Type B pancreatic cell (in vitro differentiated cells): ENCODE measurements around the gene EBF3. TPM values are rescaled to one million over a fixed set of nuclear protein-coding genes. Genes with fewer than 3 reads are reported as not detected.
A peak's percentile ranks its signal among the peaks of the same experiment; 100 is the strongest.

Experiments
- DNase-seq: peaks from one replicate; pipeline ENCODE4 v3.0.0; 2021; ENCODE audit warnings: mixed read lengths; ENCODE audit not compliant: unreplicated experiment; ENCODE audit errors: extremely low spot score
- H3K27ac Mint-ChIP-seq: 2 replicates; pipeline ENCODE4 v1.8.0; 2021; ENCODE audit warnings: mild to moderate bottlenecking, mixed read lengths
- H3K27me3 Mint-ChIP-seq: 2 replicates; pipeline ENCODE4 v1.8.0; 2021; ENCODE audit warnings: mixed read lengths
- H3K36me3 Mint-ChIP-seq: 2 replicates; pipeline ENCODE4 v1.8.0; 2021; ENCODE audit warnings: mixed read lengths
- H3K4me1 Mint-ChIP-seq: one replicate; pipeline ENCODE4 v1.8.0; 2021; ENCODE audit warnings: mixed read lengths; ENCODE audit not compliant: unreplicated experiment
- H3K4me3 Mint-ChIP-seq: 2 replicates; pipeline ENCODE4 v1.8.0; 2021; ENCODE audit warnings: mild to moderate bottlenecking, mixed read lengths
- H3K9me3 Mint-ChIP-seq: 2 replicates; pipeline ENCODE4 v1.8.0; 2021; ENCODE audit warnings: mixed read lengths
- long read RNA-seq: library from polyadenylated mRNA; unstranded; transcript quantifications from one replicate; pipeline ENCODE4 v2.0.0, GENCODE V29; 2020
- total RNA-seq: library from RNA; stranded (reverse); gene quantifications from 2 replicates; pipeline ENCODE4 v1.2.1, GENCODE V29; 2021; ENCODE audit warnings: low replicate concordance
- TF ChIP-seq, protein P1 (sequence below): fragments of 200-600 bp; sonication (generic); conservative IDR thresholded peaks from 2 replicates; pipeline ENCODE4 v1.5.0; 2021; ENCODE audit warnings: antibody characterized with exemption, mild to moderate bottlenecking

Gene EBF3, protein sequence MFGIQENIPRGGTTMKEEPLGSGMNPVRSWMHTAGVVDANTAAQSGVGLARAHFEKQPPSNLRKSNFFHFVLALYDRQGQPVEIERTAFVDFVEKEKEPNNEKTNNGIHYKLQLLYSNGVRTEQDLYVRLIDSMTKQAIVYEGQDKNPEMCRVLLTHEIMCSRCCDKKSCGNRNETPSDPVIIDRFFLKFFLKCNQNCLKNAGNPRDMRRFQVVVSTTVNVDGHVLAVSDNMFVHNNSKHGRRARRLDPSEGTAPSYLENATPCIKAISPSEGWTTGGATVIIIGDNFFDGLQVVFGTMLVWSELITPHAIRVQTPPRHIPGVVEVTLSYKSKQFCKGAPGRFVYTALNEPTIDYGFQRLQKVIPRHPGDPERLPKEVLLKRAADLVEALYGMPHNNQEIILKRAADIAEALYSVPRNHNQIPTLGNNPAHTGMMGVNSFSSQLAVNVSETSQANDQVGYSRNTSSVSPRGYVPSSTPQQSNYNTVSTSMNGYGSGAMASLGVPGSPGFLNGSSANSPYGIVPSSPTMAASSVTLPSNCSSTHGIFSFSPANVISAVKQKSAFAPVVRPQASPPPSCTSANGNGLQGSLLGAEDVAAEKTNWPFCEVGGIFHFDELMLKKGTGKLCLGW
- total RNA-seq: 0.81 and 26.1 TPM in 2 replicates
- long read RNA-seq: 0 reads

DNA sequence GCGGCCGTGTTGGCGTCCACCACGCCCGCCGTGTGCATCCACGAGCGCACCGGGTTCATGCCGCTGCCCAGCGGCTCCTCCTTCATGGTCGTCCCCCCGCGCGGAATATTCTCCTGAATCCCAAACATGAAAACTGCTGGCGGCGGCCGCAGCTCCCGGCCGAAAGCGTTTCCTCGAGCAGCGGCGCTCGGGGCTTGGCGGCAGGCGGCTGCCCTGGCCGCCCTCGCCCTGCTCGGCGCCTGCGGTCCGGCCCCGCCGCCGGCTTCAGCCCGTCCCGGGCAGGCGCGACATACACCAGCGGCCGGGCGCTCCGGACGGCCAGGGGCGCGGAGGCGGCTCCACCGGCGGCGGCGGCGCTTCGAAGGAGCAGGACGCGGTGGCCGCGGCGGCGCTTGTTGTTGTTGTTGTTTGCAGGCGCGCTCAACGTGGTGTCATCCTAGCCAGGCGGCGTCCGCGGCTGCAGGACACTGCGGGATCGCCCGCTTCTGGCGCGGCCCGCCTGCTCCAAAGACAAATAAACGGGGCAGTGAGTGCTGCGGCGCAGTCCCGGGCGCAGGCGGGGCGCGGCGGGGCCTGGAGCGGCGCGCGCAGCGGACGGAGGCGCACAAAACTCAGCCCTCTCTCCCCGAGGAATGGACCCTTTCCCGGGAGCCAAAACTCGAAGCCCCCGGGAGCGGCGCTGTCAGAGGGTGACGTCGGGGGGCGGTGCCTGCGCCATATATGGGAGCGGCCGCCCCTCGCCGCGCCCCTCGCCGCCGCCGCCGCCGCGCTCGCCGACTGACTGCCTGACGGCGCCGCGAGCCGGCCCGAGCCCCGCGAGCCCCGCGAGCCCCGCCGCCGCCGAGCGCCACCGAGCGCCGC, at the start of gene EBF3:
TSS of gene EBF3 (minus strand) at position 634 of the 861 bp plus-strand sequence. CDS start at position 128, 506 bp downstream.
- no peak within 1 kb of the TSS for H3K27ac Mint-ChIP-seq
- H3K36me3 Mint-ChIP-seq: peaks cover 4% of the 10 kb centered on the region
- peaks cover 24% of the 10 kb centered on the region for H3K4me1 Mint-ChIP-seq
- H3K4me3 Mint-ChIP-seq: peak within 1 kb of the TSS; percentile 87
- peak; percentile 87 for DNase-seq
- no peaks in the 10 kb centered on the region for H3K9me3 Mint-ChIP-seq
- H3K27me3 Mint-ChIP-seq: peaks cover 70% of the 10 kb centered on the region
- TF ChIP-seq, protein P1, sequence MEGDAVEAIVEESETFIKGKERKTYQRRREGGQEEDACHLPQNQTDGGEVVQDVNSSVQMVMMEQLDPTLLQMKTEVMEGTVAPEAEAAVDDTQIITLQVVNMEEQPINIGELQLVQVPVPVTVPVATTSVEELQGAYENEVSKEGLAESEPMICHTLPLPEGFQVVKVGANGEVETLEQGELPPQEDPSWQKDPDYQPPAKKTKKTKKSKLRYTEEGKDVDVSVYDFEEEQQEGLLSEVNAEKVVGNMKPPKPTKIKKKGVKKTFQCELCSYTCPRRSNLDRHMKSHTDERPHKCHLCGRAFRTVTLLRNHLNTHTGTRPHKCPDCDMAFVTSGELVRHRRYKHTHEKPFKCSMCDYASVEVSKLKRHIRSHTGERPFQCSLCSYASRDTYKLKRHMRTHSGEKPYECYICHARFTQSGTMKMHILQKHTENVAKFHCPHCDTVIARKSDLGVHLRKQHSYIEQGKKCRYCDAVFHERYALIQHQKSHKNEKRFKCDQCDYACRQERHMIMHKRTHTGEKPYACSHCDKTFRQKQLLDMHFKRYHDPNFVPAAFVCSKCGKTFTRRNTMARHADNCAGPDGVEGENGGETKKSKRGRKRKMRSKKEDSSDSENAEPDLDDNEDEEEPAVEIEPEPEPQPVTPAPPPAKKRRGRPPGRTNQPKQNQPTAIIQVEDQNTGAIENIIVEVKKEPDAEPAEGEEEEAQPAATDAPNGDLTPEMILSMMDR: no peak

DNA sequence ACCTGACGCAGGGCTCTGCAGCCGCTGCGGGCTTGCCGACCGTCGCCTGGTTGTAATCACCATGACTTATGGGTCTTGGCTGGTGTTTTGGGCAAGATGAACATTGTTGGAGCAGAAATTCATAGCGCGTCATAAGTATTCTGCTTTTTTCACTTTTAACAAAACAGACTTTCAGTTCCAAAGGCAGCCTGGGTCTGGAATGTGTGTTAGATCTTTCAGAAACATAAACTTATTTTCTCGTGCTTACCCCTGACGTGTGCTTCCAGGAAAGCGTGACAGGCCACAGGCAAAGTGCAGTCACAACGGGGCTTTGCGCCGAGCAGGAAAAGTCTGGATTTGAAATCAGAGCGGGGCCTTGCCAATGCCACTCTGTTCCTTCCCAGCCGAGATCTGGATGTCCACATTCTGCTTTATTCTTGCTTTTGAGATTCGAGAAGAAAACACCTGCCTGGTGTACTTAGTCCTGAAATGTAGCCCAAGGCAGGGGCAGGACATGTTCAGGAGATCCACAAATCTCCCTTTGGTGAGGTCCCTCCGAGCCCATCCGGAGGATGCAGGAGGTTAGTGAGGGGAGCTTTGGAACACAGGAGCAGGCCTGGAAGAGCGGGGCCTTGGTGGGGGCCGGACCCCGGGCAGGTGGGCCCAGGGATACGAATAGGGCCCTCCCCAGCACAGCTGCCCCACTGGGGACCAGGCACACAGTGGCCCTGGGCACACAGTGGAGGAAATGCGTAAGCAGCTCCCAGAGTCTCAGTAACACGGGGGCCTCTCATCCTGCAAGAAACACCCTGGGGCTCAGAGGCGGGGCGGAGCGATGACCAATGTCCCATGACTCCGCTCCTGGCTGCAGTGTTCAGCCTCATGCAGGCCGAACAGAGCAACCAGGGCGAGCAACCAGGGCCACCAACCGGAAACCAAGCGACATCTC, 49.5 kb upstream of the EBF3 start:
- TF ChIP-seq, protein P1: no peak
- peaks cover 5% of the 10 kb centered on the region for H3K4me1 Mint-ChIP-seq
- no peak for DNase-seq
- no peaks in the 10 kb centered on the region for H3K9me3 Mint-ChIP-seq
- H3K27ac Mint-ChIP-seq: no peak overlapping the region
- no peaks in the 10 kb centered on the region for H3K36me3 Mint-ChIP-seq
- peaks cover 18% of the 10 kb centered on the region for H3K27me3 Mint-ChIP-seq
- no peak overlapping the region for H3K4me3 Mint-ChIP-seq

DNA sequence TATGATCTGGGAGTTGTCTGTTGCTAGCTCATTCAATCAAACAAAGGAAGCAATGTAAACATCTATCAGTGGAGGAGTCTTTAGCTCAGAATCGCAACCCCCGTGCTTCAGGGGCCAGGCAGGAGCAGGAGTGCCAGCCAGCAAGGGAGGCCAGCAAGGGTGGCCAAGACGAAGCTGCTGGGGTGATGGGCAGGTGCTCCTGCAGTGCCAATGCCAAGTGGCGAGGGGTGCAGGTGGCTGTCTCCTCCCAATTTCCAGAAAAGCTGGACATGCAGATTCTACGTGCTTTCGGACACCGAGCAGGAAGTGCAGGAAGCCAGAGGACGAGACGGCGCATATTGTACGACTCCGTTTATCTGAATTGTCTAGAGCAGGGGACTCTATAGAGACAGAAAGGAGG, 48.1 kb upstream of the EBF3 start:
- no peak overlapping the region for H3K27ac Mint-ChIP-seq
- DNase-seq: no peak
- no peaks in the 10 kb centered on the region for H3K36me3 Mint-ChIP-seq
- peaks cover 5% of the 10 kb centered on the region for H3K4me1 Mint-ChIP-seq
- no peak overlapping the region for H3K4me3 Mint-ChIP-seq
- H3K9me3 Mint-ChIP-seq: no peaks in the 10 kb centered on the region
- H3K27me3 Mint-ChIP-seq: peaks cover 30% of the 10 kb centered on the region
- TF ChIP-seq, protein P1: no peak

DNA sequence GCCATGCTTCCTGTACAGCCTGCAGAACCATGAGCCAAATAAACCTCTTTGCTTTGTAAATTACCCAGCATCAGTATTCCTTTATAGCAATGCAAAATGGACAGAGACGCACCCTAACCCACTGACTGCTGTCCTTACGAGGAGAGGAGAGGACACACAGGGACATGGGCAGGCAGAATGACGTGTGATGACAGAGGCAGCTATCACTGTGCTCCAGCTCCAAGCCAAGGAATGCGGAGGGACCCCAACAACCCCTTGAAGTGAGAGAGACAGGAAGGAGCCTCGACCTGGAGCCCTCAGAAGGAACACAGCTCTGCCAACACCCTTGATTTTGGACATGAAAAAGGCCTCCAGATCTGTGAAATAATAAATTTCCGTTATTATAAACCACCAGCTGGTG, 46.6 kb upstream of the EBF3 start:
- H3K36me3 Mint-ChIP-seq: no peaks in the 10 kb centered on the region
- no peak overlapping the region for H3K27ac Mint-ChIP-seq
- no peak for DNase-seq
- H3K9me3 Mint-ChIP-seq: no peaks in the 10 kb centered on the region
- TF ChIP-seq, protein P1: no peak
- H3K27me3 Mint-ChIP-seq: peaks cover 38% of the 10 kb centered on the region
- H3K4me3 Mint-ChIP-seq: no peak overlapping the region
- peaks cover 5% of the 10 kb centered on the region for H3K4me1 Mint-ChIP-seq
